Upper lobe of right lung (tissue), 1 donor: ENCODE results near the gene SRGAP2B. TPM values are rescaled to one million over a fixed set of nuclear protein-coding genes. Genes with fewer than 3 reads are reported as not detected.
"Not testable (repeated sequence)": the region's sequence is repeated elsewhere in the genome, so short reads cannot be mapped to it uniquely, and the experiment has no call there.

Source experiments
- ATAC-seq: fragments of 200-7000 bp; cut with Tn5 transposase; one replicate; pipeline ENCODE4 v1.9.1; 2020; ENCODE audit warnings: mild to moderate bottlenecking, moderate library complexity
- DNase-seq: peaks from one replicate; pipeline ENCODE4 v3.0.0-alpha.2; 2020
- H3K27ac ChIP-seq: fragments of 200-600 bp; one replicate; pipeline ENCODE4 v1.8.0; 2022
- H3K27me3 ChIP-seq: fragments of 200-600 bp; one replicate; pipeline ENCODE4 v1.8.0; 2022; ENCODE audit warnings: mild to moderate bottlenecking
- H3K36me3 ChIP-seq: fragments of 200-600 bp; one replicate; pipeline ENCODE4 v1.8.0; 2022
- H3K4me1 ChIP-seq: fragments of 200-600 bp; one replicate; pipeline ENCODE4 v1.8.0; 2022
- H3K4me3 ChIP-seq: fragments of 200-600 bp; one replicate; pipeline ENCODE4 v1.8.0; 2022; ENCODE audit warnings: mild to moderate bottlenecking
- H3K9me3 ChIP-seq: fragments of 200-600 bp; one replicate; pipeline ENCODE4 v1.8.0; 2022
- intact Hi-C: fragments of 100-400 bp; cut with DNase I; formaldehyde crosslinking; loops from one replicate; pipeline ENCODE4 v1.11.0; 2022
- total RNA-seq: library from RNA; stranded (reverse); fragmentation: NEBNext Ultra II Directional; extraction: Animal tissue kit (Norgen Biotek cat#: 25700); gene quantifications from one replicate; pipeline ENCODE4 v1.2.1, GENCODE V29; 2021
- donor health status: DM: no; HTN: yes; CAD: no; lungs with severe emphysema.

Gene SRGAP2B
- total RNA-seq, 1 donor from 2014 or later: 35.1 TPM

DNA sequence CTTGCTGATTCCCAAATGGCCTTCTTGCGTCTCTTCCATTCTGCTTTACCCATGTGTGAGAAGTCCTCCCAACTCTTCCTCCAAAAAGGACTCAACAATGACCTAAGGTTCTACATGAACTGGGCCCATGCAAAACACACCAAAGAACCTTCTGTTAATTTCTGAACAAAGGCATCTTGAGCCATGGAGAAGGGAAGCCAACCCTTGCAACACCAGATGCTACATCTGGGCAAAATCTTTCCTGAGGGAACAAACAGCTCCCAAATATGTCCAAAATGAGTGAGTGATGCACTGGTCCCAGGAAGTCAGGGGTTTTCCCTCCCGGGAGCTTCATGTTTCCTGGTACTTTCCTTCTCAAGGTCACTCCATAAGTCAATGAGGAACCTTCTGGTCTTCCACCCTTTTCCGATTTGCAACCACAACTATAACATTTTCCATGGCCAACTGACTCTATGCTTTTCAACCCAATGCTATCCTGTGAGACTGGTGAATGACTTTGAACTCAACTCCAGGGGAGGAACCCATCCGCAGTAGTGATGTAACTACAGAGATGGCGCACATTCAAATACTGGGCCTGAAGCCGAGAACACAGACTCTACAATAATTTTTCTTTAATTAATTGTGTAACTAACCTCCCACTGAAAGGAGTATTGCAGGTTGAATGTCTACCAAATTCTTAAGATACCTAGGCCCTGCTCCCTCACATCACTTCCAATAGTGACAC is 112.2 kb downstream of the SRGAP2B start:
- H3K27ac ChIP-seq, H3K36me3 ChIP-seq, H3K27me3 ChIP-seq, DNase-seq, intact Hi-C loops, H3K9me3 ChIP-seq, ATAC-seq, H3K4me1 ChIP-seq, H3K4me3 ChIP-seq: not testable (repeated sequence)

DNA sequence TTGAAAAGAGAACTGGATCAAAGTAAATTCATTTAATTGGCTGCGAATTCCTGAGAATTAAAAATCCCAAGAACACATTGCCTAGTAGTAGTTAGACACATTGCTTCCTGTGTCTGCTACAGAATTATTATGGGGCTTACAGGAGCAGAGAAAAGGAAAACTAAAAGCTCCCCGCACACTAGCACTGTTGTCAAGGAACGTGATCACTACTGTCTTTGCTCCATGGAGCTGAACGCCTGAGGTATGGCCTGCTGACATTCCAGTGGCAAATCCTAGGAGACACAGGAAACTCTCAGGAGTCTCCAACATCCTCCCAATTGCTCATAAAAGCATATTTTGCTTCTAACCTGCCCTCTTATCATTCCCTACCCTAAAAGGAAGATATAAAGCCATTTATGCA is 114.0 kb downstream of the SRGAP2B start:
- intact Hi-C loops, DNase-seq, H3K27ac ChIP-seq, H3K4me3 ChIP-seq, ATAC-seq, H3K9me3 ChIP-seq, H3K27me3 ChIP-seq, H3K4me1 ChIP-seq, H3K36me3 ChIP-seq: not testable (repeated sequence)

GRCh38 chr1:144979960-144980595 is 115.0 kb downstream of the SRGAP2B start:
- H3K27me3 ChIP-seq, intact Hi-C loops, H3K4me3 ChIP-seq, H3K27ac ChIP-seq, H3K36me3 ChIP-seq, H3K9me3 ChIP-seq, DNase-seq, H3K4me1 ChIP-seq: not testable (repeated sequence)
- peak; percentile 90 for ATAC-seq

DNA sequence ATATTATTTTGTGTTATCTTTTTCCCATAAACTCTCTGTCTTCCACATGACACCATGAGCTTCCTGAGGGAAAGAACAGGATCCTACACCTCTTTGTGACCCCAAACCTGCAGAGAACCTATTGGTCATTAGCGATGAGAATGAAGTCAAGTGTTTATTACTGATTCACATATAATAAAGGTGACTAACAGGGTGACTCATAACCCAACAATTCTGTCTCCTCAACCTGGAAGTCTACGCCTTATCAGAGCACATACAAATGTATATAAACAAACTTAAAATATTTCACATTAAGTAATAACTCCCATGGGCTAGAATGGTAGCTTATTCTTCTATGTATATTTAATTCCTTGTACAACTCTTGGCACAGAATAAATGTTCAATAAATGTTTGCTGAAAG is 117.3 kb downstream of the SRGAP2B start:
- H3K4me1 ChIP-seq, H3K27ac ChIP-seq, H3K4me3 ChIP-seq, H3K9me3 ChIP-seq, DNase-seq, intact Hi-C loops, H3K36me3 ChIP-seq, H3K27me3 ChIP-seq: not testable (repeated sequence)
- peak; percentile 34 for ATAC-seq

GRCh38 chr1:144971936-144972335 is 123.2 kb downstream of the SRGAP2B start:
- H3K36me3 ChIP-seq, H3K4me3 ChIP-seq, DNase-seq, H3K9me3 ChIP-seq, intact Hi-C loops, H3K27me3 ChIP-seq, H3K4me1 ChIP-seq, H3K27ac ChIP-seq: not testable (repeated sequence)
- ATAC-seq: peak; percentile 44

- ATAC-seq, H3K27ac ChIP-seq, H3K4me1 ChIP-seq, DNase-seq, intact Hi-C loops, H3K4me3 ChIP-seq, H3K9me3 ChIP-seq, H3K36me3 ChIP-seq, H3K27me3 ChIP-seq: not testable (repeated sequence)
Observed at GRCh38 chr1:144966488-144966887, 128.6 kb downstream of the SRGAP2B start.

GRCh38 chr1:144964765-144965164 is 130.4 kb downstream of the SRGAP2B start:
- ATAC-seq, H3K4me3 ChIP-seq, intact Hi-C loops: not testable (repeated sequence)

GRCh38 chr1:144964186-144964585 is 130.9 kb downstream of the SRGAP2B start:
- H3K4me1 ChIP-seq, DNase-seq, H3K9me3 ChIP-seq, H3K27me3 ChIP-seq, intact Hi-C loops, ATAC-seq, H3K36me3 ChIP-seq, H3K4me3 ChIP-seq, H3K27ac ChIP-seq: not testable (repeated sequence)

More at GRCh38 chr1:144964765-144965164, 130.4 kb downstream of the SRGAP2B start:
- not testable (repeated sequence) for H3K9me3 ChIP-seq, DNase-seq, H3K4me1 ChIP-seq, H3K36me3 ChIP-seq, H3K27ac ChIP-seq, H3K27me3 ChIP-seq

DNA sequence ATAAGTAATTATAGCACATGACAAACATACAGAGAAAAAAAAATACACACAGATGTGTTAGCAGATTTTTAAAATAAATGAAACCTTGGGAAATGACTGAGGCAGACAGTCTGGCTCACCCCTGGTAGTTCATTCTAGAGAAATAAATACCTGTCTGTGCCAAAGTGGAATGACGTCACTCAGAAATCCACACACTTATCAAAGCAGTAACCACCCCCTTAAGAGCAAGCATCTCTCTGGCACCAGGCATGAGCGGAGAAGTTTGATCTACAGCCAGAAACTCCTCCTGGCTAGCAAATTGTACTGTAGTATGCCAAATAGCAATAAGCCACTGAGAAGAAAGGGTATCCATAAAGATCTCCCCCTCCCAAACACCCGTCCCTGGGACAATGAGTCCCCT is 131.6 kb downstream of the SRGAP2B start:
- H3K27me3 ChIP-seq, intact Hi-C loops, H3K36me3 ChIP-seq, H3K27ac ChIP-seq, H3K9me3 ChIP-seq, H3K4me3 ChIP-seq, H3K4me1 ChIP-seq, DNase-seq: not testable (repeated sequence)
- ATAC-seq: peak; percentile 69

- H3K27ac ChIP-seq, H3K27me3 ChIP-seq, H3K4me1 ChIP-seq, DNase-seq, intact Hi-C loops, H3K9me3 ChIP-seq, H3K4me3 ChIP-seq, H3K36me3 ChIP-seq: not testable (repeated sequence)
- ATAC-seq: peak; percentile 60
Observed at GRCh38 chr1:144961604-144962583, 133.2 kb downstream of the SRGAP2B start.

DNA sequence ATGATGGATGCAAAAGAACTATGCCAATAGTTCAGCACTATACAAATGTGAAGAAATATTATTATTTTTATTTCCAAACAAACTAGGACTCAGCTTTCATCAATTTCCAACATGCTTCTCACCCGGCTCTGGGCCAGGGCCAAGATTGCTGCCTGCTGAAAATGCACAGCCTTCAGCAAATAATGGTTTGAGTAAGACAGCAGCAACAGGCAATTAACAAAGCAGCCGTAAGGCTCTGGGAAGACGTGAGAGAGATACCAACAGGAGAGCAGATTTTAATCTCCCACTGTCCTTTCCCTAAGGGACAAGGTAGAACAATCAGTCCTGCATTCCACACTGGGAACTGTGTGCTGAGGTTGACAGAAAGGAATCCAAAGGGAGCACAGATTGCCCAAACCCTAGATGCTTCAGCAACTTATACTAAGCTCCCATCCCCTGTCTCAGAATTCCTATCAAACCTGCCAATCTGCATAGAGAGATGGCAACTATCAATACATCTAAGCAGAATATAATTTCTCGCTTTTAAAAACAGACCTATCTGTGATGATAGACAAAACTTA is 134.1 kb downstream of the SRGAP2B start:
- intact Hi-C loops, H3K27me3 ChIP-seq, H3K4me1 ChIP-seq, H3K36me3 ChIP-seq, DNase-seq, H3K9me3 ChIP-seq, H3K27ac ChIP-seq, H3K4me3 ChIP-seq: not testable (repeated sequence)
- peak; percentile 58 for ATAC-seq

DNA sequence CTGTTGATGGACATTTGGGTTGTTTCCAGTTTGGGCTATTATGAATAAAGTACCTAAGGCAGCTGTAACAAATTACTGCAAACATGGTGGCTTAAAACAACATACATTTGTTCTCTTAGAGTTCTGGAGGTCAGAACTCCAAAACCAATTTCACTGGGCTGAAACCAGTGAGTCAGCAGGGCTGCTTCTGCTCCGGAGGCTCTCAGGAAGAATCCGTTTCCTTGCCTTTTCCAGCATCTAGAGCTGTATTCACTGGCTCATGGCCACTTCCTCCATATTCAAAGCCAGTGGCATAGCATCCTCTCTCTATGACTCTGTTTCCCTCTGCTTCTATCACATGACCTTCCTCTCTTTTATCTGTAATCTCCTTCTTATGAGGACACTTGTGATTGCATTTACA is 146.7 kb downstream of the SRGAP2B start:
- H3K4me3 ChIP-seq, H3K27ac ChIP-seq, H3K4me1 ChIP-seq, H3K27me3 ChIP-seq, intact Hi-C loops, ATAC-seq, H3K9me3 ChIP-seq, H3K36me3 ChIP-seq, DNase-seq: not testable (repeated sequence)

DNA sequence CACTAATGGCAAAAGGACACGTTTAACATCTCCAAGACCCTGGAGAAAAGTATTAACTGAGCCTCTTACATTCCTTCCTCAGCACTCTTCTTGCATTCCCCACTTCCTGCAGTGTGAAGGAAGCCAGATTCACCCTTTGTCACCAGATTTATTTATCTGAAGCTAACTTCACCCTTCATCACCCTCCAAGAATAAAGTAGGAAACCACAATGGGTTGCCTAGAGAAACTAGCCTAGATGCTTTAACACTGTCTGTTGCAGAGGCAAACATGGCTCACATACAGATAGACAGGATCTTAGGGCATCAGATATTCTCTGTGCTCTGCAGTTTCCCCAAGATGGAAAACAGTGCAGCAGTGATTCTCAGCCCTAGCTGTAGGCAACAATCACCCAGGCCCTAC is 147.6 kb downstream of the SRGAP2B start:
- H3K4me1 ChIP-seq, ATAC-seq, intact Hi-C loops: not testable (repeated sequence)

More for the DNA sequence above, 147.6 kb downstream of the SRGAP2B start:
- not testable (repeated sequence) for H3K27ac ChIP-seq, H3K4me3 ChIP-seq, H3K27me3 ChIP-seq, DNase-seq, H3K9me3 ChIP-seq, H3K36me3 ChIP-seq
